NCI-H2107 treated with DMSO at 0.1 percent for 48 hours (cell line): ENCODE measurements around the gene FOXL3.

Experiments used
- DNase-seq: peaks from one replicate; lab custom pipeline; 2025; ENCODE audit not compliant: unreplicated experiment; lab: John Stamatoyannopoulos, UW

FOXL3 gene

GRCh38 chr7:265998-266850 is 23.7 kb upstream of the FOXL3 start:
- no peak for DNase-seq

- no peak for DNase-seq
These were observed 22.8 kb upstream of the FOXL3 start for GRCh38 chr7:266851-267840.

GRCh38 chr7:268991-269390 is 21.0 kb upstream of the FOXL3 start:
- DNase-seq: no peak

- no peak for DNase-seq
These were observed 20.2 kb upstream of the FOXL3 start for GRCh38 chr7:269721-270120.

GRCh38 chr7:270351-270983 is 19.5 kb upstream of the FOXL3 start:
- no peak for DNase-seq

- DNase-seq: no peak
These were observed 18.5 kb upstream of the FOXL3 start for GRCh38 chr7:271266-272107.

GRCh38 chr7:272108-272615 is 17.8 kb upstream of the FOXL3 start:
- no peak for DNase-seq

- no peak for DNase-seq
These were observed 17.3 kb upstream of the FOXL3 start for GRCh38 chr7:272631-273030.

GRCh38 chr7:273327-273726 is 16.6 kb upstream of the FOXL3 start:
- no peak for DNase-seq

- DNase-seq: no peak
These were observed 15.7 kb upstream of the FOXL3 start for GRCh38 chr7:274266-274665.

- DNase-seq: no peak
These were observed 13.6 kb upstream of the FOXL3 start for GRCh38 chr7:276230-276835.

GRCh38 chr7:277228-277627 is 12.7 kb upstream of the FOXL3 start:
- no peak for DNase-seq

GRCh38 chr7:278081-278480 is 11.9 kb upstream of the FOXL3 start:
- DNase-seq: no peak

GRCh38 chr7:279821-280220 is 10.1 kb upstream of the FOXL3 start:
- no peak for DNase-seq

- DNase-seq: no peak
These were observed 9.5 kb upstream of the FOXL3 start for GRCh38 chr7:280461-280860.

GRCh38 chr7:281637-282036 is 8.3 kb upstream of the FOXL3 start:
- no peak for DNase-seq

GRCh38 chr7:282621-283020 is 7.3 kb upstream of the FOXL3 start:
- DNase-seq: no peak

- no peak for DNase-seq
These were observed 4.9 kb upstream of the FOXL3 start for GRCh38 chr7:284762-285722.

- DNase-seq: no peak
These were observed 4.2 kb upstream of the FOXL3 start for GRCh38 chr7:285731-286130.
